ENCODE data around the gene C2orf78. TPM values are rescaled to one million over a fixed set of nuclear protein-coding genes. Genes with fewer than 3 reads are reported as not detected.

C2orf78 gene
- total RNA-seq, 2 donors from 2014 or later = not detected

Other genes with a start within 250 kb of the C2orf78 start
- under 1 TPM in 1 of 2 donors, not detected in 1; 0.73 TPM for gene NAT8, start 141.8 kb upstream of the C2orf78 start, total RNA-seq
- gene TPRKB, start 46.8 kb upstream of the C2orf78 start, total RNA-seq = 10 to 100 TPM; 22.5 to 24.4 TPM
- gene DUSP11, start 4.1 kb upstream of the C2orf78 start, total RNA-seq = 10 to 100 TPM; 18.2 to 19.9 TPM
- gene STAMBP, start 44.8 kb downstream of the C2orf78 start, total RNA-seq = 10 to 100 TPM; 43.1 to 52.3 TPM
- 100 to 1,000 TPM in 1 of 2 donors, 10 to 100 TPM in 1; 14.7 to 765 TPM for gene ACTG2, start 108.8 kb downstream of the C2orf78 start, total RNA-seq
- 10 to 100 TPM; 47.4 to 52.6 TPM for gene DGUOK, start 142.7 kb downstream of the C2orf78 start, total RNA-seq
- gene TET3, start 200.7 kb downstream of the C2orf78 start, total RNA-seq = 10 to 100 TPM; 21.0 to 29.4 TPM

All from left colon (tissue), 2 donors.